Smooth muscle cell (in vitro differentiated cells): ENCODE data around the gene TMEM167B. TPM values are rescaled to one million over a fixed set of nuclear protein-coding genes. Genes with fewer than 3 reads are reported as not detected.

Experiments used
- DNase-seq: peaks from one replicate; lab custom pipeline; 2025; ENCODE audit not compliant: unreplicated experiment; lab: John Stamatoyannopoulos, UW
- H2AFZ ChIP-seq: fragments of 200-600 bp; sonication (generic); 2 replicates; pipeline ENCODE4 v1.6.0; 2016; ENCODE audit warnings: antibody characterized with exemption, low read depth, mild to moderate bottlenecking
- H3F3A ChIP-seq: fragments of 200-600 bp; sonication (generic); 2 replicates; pipeline ENCODE4 v1.6.0; 2017; ENCODE audit warnings: antibody characterized with exemption, low read depth
- H3K27ac ChIP-seq: fragments of 200-600 bp; sonication (generic); 2 replicates; pipeline ENCODE4 v1.5.1; 2016; ENCODE audit warnings: low read depth, mild to moderate bottlenecking
- H3K27me3 ChIP-seq: fragments of 200-600 bp; sonication (generic); 2 replicates; pipeline ENCODE4 v1.6.1; 2016; ENCODE audit warnings: low read depth, mild to moderate bottlenecking
- H3K36me3 ChIP-seq: fragments of 200-600 bp; sonication (generic); 2 replicates; pipeline ENCODE4 v1.5.1; 2016; ENCODE audit warnings: low read depth
- H3K4me1 ChIP-seq: fragments of 200-600 bp; sonication (generic); 2 replicates; pipeline ENCODE4 v1.5.1; 2016; ENCODE audit warnings: low read depth
- H3K4me2 ChIP-seq: fragments of 200-600 bp; sonication (generic); 2 replicates; pipeline ENCODE4 v1.6.0; 2016; ENCODE audit warnings: mild to moderate bottlenecking
- H3K4me3 ChIP-seq: fragments of 200-600 bp; sonication (generic); 2 replicates; pipeline ENCODE4 v1.5.1; 2016; ENCODE audit warnings: mild to moderate bottlenecking
- H3K79me2 ChIP-seq: fragments of 200-600 bp; sonication (generic); 2 replicates; pipeline ENCODE4 v1.6.0; 2016; ENCODE audit warnings: low read depth, mild to moderate bottlenecking
- H3K9ac ChIP-seq: fragments of 200-600 bp; sonication (generic); 2 replicates; pipeline ENCODE4 v1.6.0; 2016; ENCODE audit warnings: low read depth
- H3K9me3 ChIP-seq: fragments of 200-600 bp; sonication (generic); replicated peaks from 2 replicates; pipeline ENCODE4 v1.5.1; 2016; ENCODE audit warnings: low read depth
- H4K20me1 ChIP-seq: fragments of 200-600 bp; sonication (generic); 2 replicates; pipeline ENCODE4 v1.6.0; 2016; ENCODE audit warnings: low read depth
- CTCF ChIP-seq: fragments of 200-600 bp; sonication (generic); IDR thresholded peaks from 2 replicates; pipeline ENCODE4 v1.5.1; 2017; ENCODE audit warnings: borderline replicate concordance, mild to moderate bottlenecking, antibody characterized with exemption; ENCODE audit not compliant: insufficient read depth, poor library complexity, severe bottlenecking
- WGBS: methylation state at CpG from one replicate; pipeline ENCODE4 v1.1.7; 2016; ENCODE audit warnings: low lambda C conversion rate; 5-methylcytosine and 5-hydroxymethylcytosine counted together
- polyA plus RNA-seq: library from polyadenylated mRNA; unstranded; fragments of >200 nt; fragmentation: Nextera tagmentation; extraction: Ambion mirVana; gene quantifications from 2 replicates; pipeline ENCODE4 v1.2.1, GENCODE V29; 2016
- total RNA-seq: library from RNA; depleted of rRNA; stranded (reverse); fragments of >200 nt; gene quantifications from 2 replicates; pipeline ENCODE4 v1.2.3, GENCODE V29; 2014

Gene TMEM167B
- total and polyA plus RNA-seq, 2 experiments from 2014 or later = 24.2 to 31.6 TPM

DNA sequence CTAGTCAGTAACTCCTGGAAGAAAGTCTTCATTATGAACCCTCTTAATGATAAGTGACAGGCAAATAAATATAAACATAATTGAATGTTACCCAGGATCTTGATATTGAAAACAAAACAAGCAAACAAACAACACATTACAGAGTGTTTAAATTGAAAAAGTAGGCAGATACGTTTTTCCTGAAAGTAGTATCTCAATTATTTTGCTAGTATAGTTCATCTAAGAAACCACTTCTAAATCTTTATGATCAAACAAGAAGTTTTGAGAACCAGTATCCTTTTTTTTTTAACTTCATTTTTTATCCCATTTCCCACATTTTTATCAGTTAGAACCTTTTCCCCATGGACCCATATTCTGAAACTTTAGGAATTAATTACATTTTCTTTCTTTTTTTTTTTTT lies 45.0 kb upstream of the TMEM167B start:
- Histone ChIP-seq H2AFZ (no peak overlapping the region), H3K4me2 (no peak overlapping the region), H3K9me3 (no peaks in the 10 kb centered on the region), H3K27ac (no peak overlapping the region), H3K79me2 (peaks cover 6% of the 10 kb centered on the region), H3K4me3 (no peak overlapping the region), H4K20me1 (no peaks in the 10 kb centered on the region), H3K36me3 (no peaks in the 10 kb centered on the region), H3F3A (peaks cover 2% of the 10 kb centered on the region), H3K4me1 (peaks cover 3% of the 10 kb centered on the region), H3K9ac (no peak overlapping the region), H3K27me3 (no peaks in the 10 kb centered on the region)
- no peak for TF ChIP-seq CTCF
- no peak for DNase-seq
- WGBS = 65% methylated on average over 1 of the region's 1 CpG

GRCh38 chr1:109046671-109047070 lies 43.9 kb upstream of the TMEM167B start:
- no peak overlapping the region for H3K4me3 ChIP-seq
- WGBS = 91% methylated on average over 4 of the region's 4 CpGs

GRCh38 chr1:109047339-109047738 lies 43.2 kb upstream of the TMEM167B start:
- H3K4me1 ChIP-seq = no peaks in the 10 kb centered on the region
- no peaks in the 10 kb centered on the region for H4K20me1 ChIP-seq
- DNase-seq = no peak
- no peaks in the 10 kb centered on the region for H3K79me2 ChIP-seq
- no peak overlapping the region for H3K4me3 ChIP-seq
- H3K9ac ChIP-seq = no peak overlapping the region
- no peak overlapping the region for H2AFZ ChIP-seq
- H3K36me3 ChIP-seq = no peaks in the 10 kb centered on the region
- no peaks in the 10 kb centered on the region for H3F3A ChIP-seq
- no peaks in the 10 kb centered on the region for H3K9me3 ChIP-seq
- WGBS = 94% methylated on average over 6 of the region's 6 CpGs
- no peak overlapping the region for H3K27ac ChIP-seq
- H3K27me3 ChIP-seq = no peaks in the 10 kb centered on the region
- H3K4me2 ChIP-seq = no peak overlapping the region
- TF ChIP-seq CTCF = no peak

More at GRCh38 chr1:109046671-109047070, 43.9 kb upstream of the TMEM167B start:
- TF ChIP-seq CTCF = no peak
- Histone ChIP-seq H3K9me3 (no peaks in the 10 kb centered on the region), H2AFZ (no peak overlapping the region), H3K4me2 (no peak overlapping the region), H3K79me2 (no peaks in the 10 kb centered on the region), H3F3A (no peaks in the 10 kb centered on the region), H3K9ac (no peak overlapping the region), H3K4me1 (no peaks in the 10 kb centered on the region), H3K27ac (no peak overlapping the region), H3K36me3 (no peaks in the 10 kb centered on the region), H4K20me1 (no peaks in the 10 kb centered on the region), H3K27me3 (no peaks in the 10 kb centered on the region)
- DNase-seq = no peak

GRCh38 chr1:109048335-109048734 lies 42.2 kb upstream of the TMEM167B start:
- DNase-seq = no peak
- no peak for TF ChIP-seq CTCF

More at GRCh38 chr1:109048335-109048734, 42.2 kb upstream of the TMEM167B start:
- no peaks in the 10 kb centered on the region for H3F3A ChIP-seq
- WGBS = 38% methylated on average over 2 of the region's 2 CpGs
- no peaks in the 10 kb centered on the region for H3K27me3 ChIP-seq
- H3K4me3 ChIP-seq = no peak overlapping the region
- H3K36me3 ChIP-seq = no peaks in the 10 kb centered on the region
- no peaks in the 10 kb centered on the region for H4K20me1 ChIP-seq
- H3K9me3 ChIP-seq = no peaks in the 10 kb centered on the region
- H3K79me2 ChIP-seq = no peaks in the 10 kb centered on the region
- no peak overlapping the region for H3K4me2 ChIP-seq
- no peak overlapping the region for H3K9ac ChIP-seq
- no peaks in the 10 kb centered on the region for H3K4me1 ChIP-seq
- no peak overlapping the region for H3K27ac ChIP-seq
- H2AFZ ChIP-seq = no peak overlapping the region
